IPS-NIHi7 (cell line): ENCODE data around the gene STK38.
A peak's percentile ranks its signal among the peaks of the same experiment; 100 is the strongest.
"Not testable (repeated sequence)": the region's sequence is repeated elsewhere in the genome, so short reads cannot be mapped to it uniquely, and the experiment has no call there.

Source experiments
- DNase-seq: peaks from one replicate; pipeline ENCODE4 v3.0.0; 2012; ENCODE audit warnings: mixed read lengths; ENCODE audit errors: extremely low spot score

The STK38 gene

GRCh38 chr6:36546920-36547645 is at the start of gene STK38:
Gene STK38, minus strand, starts transcription at chr6:36547479. Its CDS starts 7,277 bp downstream, at chr6:36540202.
- DNase-seq: peak; percentile 99

- DNase-seq: no peak
These were observed 49.1 kb upstream of the STK38 start for GRCh38 chr6:36596356-36596755.

GRCh38 chr6:36594816-36595643 is 47.8 kb upstream of the STK38 start:
- DNase-seq: no peak

GRCh38 chr6:36594029-36594815 is 46.9 kb upstream of the STK38 start, which contains the start of gene SRSF3:
Gene SRSF3, plus strand, starts transcription at chr6:36594362. Its CDS starts 2,401 bp downstream, at chr6:36596763.
- peak; percentile 96 for DNase-seq

GRCh38 chr6:36593569-36594028 is 46.3 kb upstream of the STK38 start:
- peak; percentile 46 for DNase-seq

DNA sequence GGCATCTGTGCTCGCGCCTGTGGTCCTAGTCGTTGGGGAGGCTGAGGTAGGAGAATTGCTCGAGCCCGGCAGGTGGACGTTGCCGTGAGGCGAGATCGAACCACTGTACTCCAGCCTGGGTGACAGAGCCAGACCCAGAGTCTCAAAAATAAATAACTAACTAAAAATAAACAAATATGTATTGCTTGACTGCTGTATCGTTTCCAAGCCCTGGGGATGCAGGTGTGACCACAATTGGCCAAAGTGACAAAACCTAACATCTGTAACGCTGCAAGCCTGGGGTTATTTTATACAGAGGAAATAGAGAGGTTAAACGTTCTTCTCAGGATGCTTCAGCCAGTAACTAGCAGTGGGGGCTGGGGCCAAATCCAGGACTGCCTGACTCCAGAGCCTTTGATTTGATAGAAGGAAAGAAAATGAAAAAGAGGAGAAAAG is 45.0 kb upstream of the STK38 start:
- DNase-seq: no peak

GRCh38 chr6:36590237-36590636 is 43.0 kb upstream of the STK38 start:
- DNase-seq: peak; percentile 56

DNA sequence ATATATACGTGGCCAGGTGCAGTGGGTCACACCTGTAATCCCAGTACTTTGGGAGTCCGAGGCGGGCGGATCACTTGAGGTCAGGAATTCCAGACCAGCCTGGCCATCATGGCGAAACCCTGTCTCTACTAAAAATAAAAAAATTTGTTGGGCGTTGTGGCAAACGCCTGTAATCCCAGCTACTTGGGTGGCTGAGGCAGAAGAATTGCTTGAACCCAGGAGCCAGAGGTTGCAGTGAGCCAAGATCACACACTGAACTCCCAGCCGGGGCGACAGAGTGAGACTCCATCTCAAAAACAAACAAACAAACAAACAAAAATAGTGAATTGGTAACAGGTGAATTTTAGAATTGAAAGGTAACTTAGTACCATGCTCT is 41.7 kb upstream of the STK38 start:
- DNase-seq: not testable (repeated sequence)

DNA sequence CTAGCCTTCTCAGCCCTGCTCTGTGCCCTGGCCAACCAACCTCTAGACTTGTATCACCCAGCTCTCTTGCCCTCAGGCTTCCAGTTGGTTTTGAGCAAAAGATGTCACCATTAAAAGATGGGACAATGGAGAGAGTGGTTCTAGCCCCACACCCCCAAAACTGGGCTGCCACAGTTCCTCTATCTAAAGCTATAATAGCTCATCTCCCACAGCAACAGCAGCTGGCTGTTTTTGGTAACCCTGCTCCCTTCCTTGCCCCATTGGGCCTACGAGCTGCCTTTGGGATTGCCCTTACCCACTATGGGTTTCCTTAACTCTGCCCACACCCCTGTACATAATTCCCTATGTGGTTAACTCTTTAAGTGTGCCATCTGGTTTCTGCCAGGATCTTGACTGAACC is 39.3 kb upstream of the STK38 start:
- no peak for DNase-seq

GRCh38 chr6:36581716-36582115 is 34.4 kb upstream of the STK38 start:
- DNase-seq: no peak

- no peak for DNase-seq
These were observed 32.9 kb upstream of the STK38 start for GRCh38 chr6:36580184-36580526.

GRCh38 chr6:36578431-36578830 is 31.2 kb upstream of the STK38 start:
- DNase-seq: no peak

GRCh38 chr6:36578030-36578429 is 30.8 kb upstream of the STK38 start:
- no peak for DNase-seq

GRCh38 chr6:36577301-36577700 is 30.0 kb upstream of the STK38 start:
- DNase-seq: no peak

- no peak for DNase-seq
These were observed 29.3 kb upstream of the STK38 start for GRCh38 chr6:36576578-36576977.

- DNase-seq: no peak
These were observed 27.4 kb upstream of the STK38 start for GRCh38 chr6:36574679-36575078.

DNA sequence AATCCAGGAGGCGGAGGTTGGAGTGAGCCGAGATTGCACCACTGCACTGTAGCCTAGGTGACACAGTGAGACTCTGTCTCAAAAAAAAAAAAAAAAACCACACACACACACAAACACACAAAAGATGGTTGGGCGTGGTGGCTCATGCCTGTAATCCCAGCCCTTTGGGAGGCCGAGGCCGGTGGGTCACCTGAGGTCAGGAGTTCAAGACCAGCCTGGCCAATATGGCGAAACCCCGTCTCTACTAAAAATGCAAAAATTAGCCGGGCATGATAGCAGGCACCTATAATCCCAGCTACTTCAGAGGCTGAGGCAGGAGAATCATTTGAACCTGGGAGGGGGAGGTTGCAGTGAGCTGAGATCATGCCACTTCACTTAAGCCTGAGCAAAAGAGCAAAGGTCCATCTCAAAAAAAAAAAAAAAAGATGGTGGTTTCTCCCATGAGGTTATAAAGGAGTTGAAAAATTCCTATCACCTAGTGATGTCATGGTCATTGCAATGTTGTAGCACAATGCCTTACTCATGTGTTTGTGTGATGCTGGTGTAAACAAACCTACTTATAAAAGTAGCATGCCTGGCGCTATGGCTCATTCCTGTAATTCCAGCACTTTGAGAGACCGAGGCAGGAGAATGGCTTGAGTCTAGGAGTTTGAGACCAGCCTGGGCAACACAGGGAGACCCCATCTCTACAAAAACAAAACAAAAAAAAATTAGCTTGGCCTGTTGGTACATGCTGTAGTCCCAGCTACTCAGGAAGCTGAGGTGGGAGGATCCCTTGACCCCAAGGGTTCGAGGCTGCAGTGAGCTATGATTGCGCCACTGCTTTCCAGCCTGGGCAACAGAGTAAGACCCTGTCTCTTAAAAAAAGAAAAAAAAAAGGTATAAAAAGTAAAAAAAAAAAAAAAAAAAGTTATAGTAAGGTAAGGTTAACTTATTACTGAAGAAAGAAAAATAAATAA is 25.4 kb upstream of the STK38 start:
- DNase-seq: not testable (repeated sequence)

DNA sequence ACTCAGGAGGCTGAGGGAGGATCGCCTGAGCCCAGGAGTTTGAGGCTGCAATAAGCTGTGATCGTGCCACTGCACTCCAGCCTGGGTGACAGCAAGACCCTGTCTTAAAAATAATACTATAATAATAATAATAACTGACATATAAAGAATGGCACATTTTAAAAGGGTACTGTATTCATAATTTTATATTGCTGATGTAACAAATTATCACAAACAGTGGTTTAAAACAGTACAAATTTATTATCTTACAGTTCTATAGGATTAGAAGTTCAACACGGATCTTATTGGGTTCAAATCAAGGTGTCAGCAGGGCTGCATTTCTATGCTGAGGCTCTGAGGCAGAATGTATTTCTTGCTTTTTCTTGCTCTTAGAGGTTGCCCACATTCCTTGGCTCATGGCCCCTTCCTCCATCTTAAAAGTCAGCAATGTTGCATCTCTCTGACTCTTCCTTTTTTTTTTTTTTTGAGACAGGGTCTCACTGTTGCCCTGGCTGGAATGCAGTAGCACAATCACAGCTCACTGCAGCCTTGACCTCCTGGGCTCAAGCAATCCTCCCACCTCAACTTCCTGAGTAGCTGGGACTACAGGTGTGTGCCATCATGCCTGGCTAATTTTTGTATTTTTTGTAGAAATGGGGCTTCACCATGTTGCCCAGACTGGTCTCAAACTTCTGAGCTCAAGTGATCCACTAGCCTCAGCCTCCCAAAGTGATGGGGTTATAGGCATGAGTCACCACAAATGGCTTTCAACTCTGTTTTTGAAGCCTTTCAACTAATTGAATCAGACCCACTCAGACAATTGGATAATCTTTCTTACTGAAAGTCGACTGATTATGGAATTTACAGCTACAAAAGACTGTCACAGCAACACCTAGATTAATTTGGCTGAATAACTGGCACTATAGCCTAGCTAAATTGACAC is 24.1 kb upstream of the STK38 start:
- no peak for DNase-seq

DNA sequence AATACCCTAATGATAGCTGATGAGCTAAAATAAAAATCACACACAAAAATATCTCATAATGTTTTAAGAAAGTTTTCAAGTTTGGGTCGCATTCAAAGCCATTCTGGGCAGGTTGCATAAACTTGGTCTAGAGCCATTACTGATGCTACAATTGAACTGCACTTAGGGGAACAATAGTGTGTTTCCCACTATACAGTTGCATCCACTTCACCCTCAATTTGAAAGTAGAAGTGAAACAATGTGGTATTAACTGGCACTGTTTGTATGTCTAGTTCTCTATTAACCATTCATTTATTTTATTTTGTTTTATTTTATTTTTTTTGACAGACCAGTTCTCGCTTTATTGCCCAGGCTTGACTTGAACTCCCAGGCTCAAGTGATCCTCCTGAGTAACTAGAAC is 23.0 kb upstream of the STK38 start:
- DNase-seq: no peak

GRCh38 chr6:36566418-36566905 is 19.2 kb upstream of the STK38 start:
- DNase-seq: no peak
